PC-3 (cell line): ENCODE measurements around the gene USP15. TPM values are rescaled to one million over a fixed set of nuclear protein-coding genes. Genes with fewer than 3 reads are reported as not detected.

Source experiments
- ATAC-seq: fragments of 200-7000 bp; cut with Tn5 transposase; 2 replicates; pipeline ENCODE4 v1.9.1; 2020; ENCODE audit warnings: mild to moderate bottlenecking, moderate library complexity
- BruUV-seq: library from RNA; stranded (reverse); fragments of 400-500 nt; replicated peaks from 2 replicates; lab custom pipeline; 2021; lab: Mats Ljungman, UMichigan
- CTCF ChIA-PET: fragments of 300-600 bp; sonication (Branson Sonifier 250); formaldehyde crosslinking; loops from one replicate; lab custom pipeline; 2022; ENCODE audit warnings: antibody characterized with exemption; lab: Charles Lee
- POLR2A ChIA-PET: fragments of 300-600 bp; sonication (Branson Sonifier 250); formaldehyde crosslinking; loops from one replicate; lab custom pipeline; 2022; ENCODE audit warnings: antibody characterized with exemption; ENCODE audit not compliant: unreplicated experiment; lab: Charles Lee
- DNase-seq: peaks from one replicate; pipeline ENCODE4 v3.0.0-alpha.2; 2015
- H2AFZ ChIP-seq: fragments of 300-600 bp; sonication (generic); 2 replicates; pipeline ENCODE4 v1.6.0; 2016; ENCODE audit warnings: antibody characterized with exemption, low read length
- H3F3A ChIP-seq: fragments of 300-600 bp; sonication (generic); one replicate; pipeline ENCODE4 v1.6.0; 2017; ENCODE audit warnings: antibody characterized with exemption, low read length, control low read depth, mild to moderate bottlenecking; ENCODE audit not compliant: unreplicated experiment
- H3K27ac ChIP-seq: fragments of 300-600 bp; sonication (generic); 2 replicates; pipeline ENCODE4 v1.5.1; 2016; ENCODE audit warnings: mild to moderate bottlenecking, low read length
- H3K27me3 ChIP-seq: fragments of 300-600 bp; sonication (generic); 2 replicates; pipeline ENCODE4 v1.6.1; 2016; ENCODE audit warnings: low read length, mixed read lengths
- H3K36me3 ChIP-seq: fragments of 300-600 bp; sonication (generic); 2 replicates; pipeline ENCODE4 v1.6.1; 2016; ENCODE audit warnings: low read depth, mixed run types, low read length, mixed read lengths
- H3K4me1 ChIP-seq: fragments of 300-600 bp; sonication (generic); 2 replicates; pipeline ENCODE4 v1.5.1; 2016; ENCODE audit warnings: low read length; ENCODE audit not compliant: insufficient read depth
- H3K4me2 ChIP-seq: fragments of 300-600 bp; sonication (generic); 2 replicates; pipeline ENCODE4 v1.6.0; 2016; ENCODE audit warnings: low read length
- H3K4me3 ChIP-seq: fragments of 300-600 bp; sonication (generic); 2 replicates; pipeline ENCODE4 v1.5.1; 2016; ENCODE audit warnings: mild to moderate bottlenecking, low read length, mixed read lengths
- H3K79me2 ChIP-seq: fragments of 300-600 bp; sonication (generic); 2 replicates; pipeline ENCODE4 v1.6.1; 2017; ENCODE audit warnings: low read length, mixed read lengths
- H3K9ac ChIP-seq: fragments of 300-600 bp; sonication (generic); 2 replicates; pipeline ENCODE4 v1.6.0; 2016; ENCODE audit warnings: mild to moderate bottlenecking, low read length
- H3K9me2 ChIP-seq: fragments of 300-600 bp; sonication (generic); replicated peaks from 2 replicates; pipeline ENCODE4 v1.6.1; 2016; ENCODE audit warnings: mixed run types, low read length, mixed read lengths
- H3K9me3 ChIP-seq: fragments of 300-600 bp; sonication (generic); 2 replicates; pipeline ENCODE4 v1.6.1; 2016; ENCODE audit warnings: low read length, mixed read lengths
- H4K20me1 ChIP-seq: fragments of 300-600 bp; sonication (generic); 2 replicates; pipeline ENCODE4 v1.6.1; 2016; ENCODE audit warnings: low read length, mixed read lengths
- EZH2 ChIP-seq: fragments of 300-600 bp; sonication (generic); IDR thresholded peaks from one replicate; pipeline ENCODE4 v1.6.1; 2017; ENCODE audit warnings: antibody characterized with exemption, mild to moderate bottlenecking, low read length; ENCODE audit not compliant: unreplicated experiment
- EZH2phosphoT487 ChIP-seq: fragments of 300-600 bp; sonication (generic); IDR thresholded peaks from 2 replicates; pipeline ENCODE4 v1.6.1; 2018; ENCODE audit warnings: mild to moderate bottlenecking, antibody characterized with exemption, low read length, borderline replicate concordance
- intact Hi-C: fragments of 100-400 bp; cut with micrococcal nuclease; formaldehyde crosslinking; loops from 2 replicates; pipeline ENCODE4 v1.9.0; 2023
- total RNA-seq: library from RNA; depleted of rRNA; stranded (reverse); fragments of >200 nt; gene quantifications from 2 replicates; pipeline ENCODE4 v1.2.3, GENCODE V29; 2014
- TF ChIP-seq, protein P1 (sequence below): fragments of 300-600 bp; sonication (generic); conservative IDR thresholded peaks from 2 replicates; pipeline ENCODE4 v1.5.1; 2017; ENCODE audit warnings: antibody characterized with exemption, low read depth, mild to moderate bottlenecking, low read length

USP15 gene
- total RNA-seq, 1 experiment from 2014 or later, result 46.1 TPM

DNA sequence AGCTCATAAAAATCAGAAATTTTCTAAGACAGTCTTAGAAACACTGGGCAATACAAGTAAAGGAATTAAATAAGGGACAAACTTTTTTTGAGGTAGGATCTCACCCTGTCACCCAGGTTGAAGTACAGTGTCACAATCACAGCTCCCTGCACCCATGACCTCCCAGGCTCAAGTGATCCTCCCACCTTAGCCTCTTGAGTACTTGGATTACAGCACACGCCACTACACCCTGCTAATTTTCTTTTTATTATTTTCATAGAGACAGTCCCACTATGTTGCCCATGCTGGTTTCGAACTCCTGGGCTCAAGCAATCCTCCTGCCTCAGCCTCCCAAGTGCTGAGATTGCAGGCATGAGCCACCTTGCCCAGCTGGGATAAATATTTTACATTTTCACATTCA lies 90.3 kb downstream of the USP15 start:
- Histone ChIP-seq H3F3A (peaks cover 4% of the 10 kb centered on the region), H3K27me3 (no peaks in the 10 kb centered on the region), H3K4me3 (no peak overlapping the region), H3K4me2 (no peak overlapping the region), H3K9me2 (no peaks in the 10 kb centered on the region), H4K20me1 (no peaks in the 10 kb centered on the region), H3K36me3 (peaks cover 3% of the 10 kb centered on the region; the same call in 1 of the 2 replicates), H3K4me1 (peaks cover 19% of the 10 kb centered on the region), H3K27ac (no peak overlapping the region), H3K79me2 (no peaks in the 10 kb centered on the region), H2AFZ (no peak overlapping the region), H3K9ac (no peak overlapping the region), H3K9me3 (no peaks in the 10 kb centered on the region)
- no TSS peak for BruUV-seq
- ChIA-PET POLR2A (no interaction called here), CTCF (no interaction called here)
- TF ChIP-seq EZH2phosphoT487 (no peak), EZH2 (no peak)
- TF ChIP-seq, protein P1, sequence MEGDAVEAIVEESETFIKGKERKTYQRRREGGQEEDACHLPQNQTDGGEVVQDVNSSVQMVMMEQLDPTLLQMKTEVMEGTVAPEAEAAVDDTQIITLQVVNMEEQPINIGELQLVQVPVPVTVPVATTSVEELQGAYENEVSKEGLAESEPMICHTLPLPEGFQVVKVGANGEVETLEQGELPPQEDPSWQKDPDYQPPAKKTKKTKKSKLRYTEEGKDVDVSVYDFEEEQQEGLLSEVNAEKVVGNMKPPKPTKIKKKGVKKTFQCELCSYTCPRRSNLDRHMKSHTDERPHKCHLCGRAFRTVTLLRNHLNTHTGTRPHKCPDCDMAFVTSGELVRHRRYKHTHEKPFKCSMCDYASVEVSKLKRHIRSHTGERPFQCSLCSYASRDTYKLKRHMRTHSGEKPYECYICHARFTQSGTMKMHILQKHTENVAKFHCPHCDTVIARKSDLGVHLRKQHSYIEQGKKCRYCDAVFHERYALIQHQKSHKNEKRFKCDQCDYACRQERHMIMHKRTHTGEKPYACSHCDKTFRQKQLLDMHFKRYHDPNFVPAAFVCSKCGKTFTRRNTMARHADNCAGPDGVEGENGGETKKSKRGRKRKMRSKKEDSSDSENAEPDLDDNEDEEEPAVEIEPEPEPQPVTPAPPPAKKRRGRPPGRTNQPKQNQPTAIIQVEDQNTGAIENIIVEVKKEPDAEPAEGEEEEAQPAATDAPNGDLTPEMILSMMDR, result no peak
- no peak for ATAC-seq
- DNase-seq, result no peak
- intact Hi-C loops, result no loop called here

DNA sequence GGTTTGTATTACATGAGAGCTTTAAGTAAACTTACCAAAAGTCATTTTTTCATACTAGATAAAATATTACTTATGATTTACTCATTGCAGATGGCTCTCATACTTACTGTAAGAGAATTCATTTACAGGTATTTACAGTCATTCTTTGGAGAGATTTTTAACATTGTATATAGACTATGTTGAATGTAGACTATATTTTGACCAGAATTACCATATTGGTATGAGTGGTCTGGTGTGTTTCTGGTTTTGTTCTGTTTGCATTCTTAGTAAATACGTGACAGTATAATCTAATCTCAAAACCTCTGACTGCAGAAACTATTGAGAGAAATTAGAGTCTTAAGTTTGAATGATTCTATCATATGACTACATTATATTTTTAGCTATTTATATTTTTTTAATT lies 91.1 kb downstream of the USP15 start:
- ATAC-seq, result no peak
- CTCF ChIA-PET, result no interaction called here
- Histone ChIP-seq H3K27ac (no peak overlapping the region), H3K4me2 (no peak overlapping the region), H3K4me1 (peaks cover 19% of the 10 kb centered on the region), H2AFZ (no peak overlapping the region), H3K27me3 (no peaks in the 10 kb centered on the region), H3K9me3 (no peaks in the 10 kb centered on the region), H3F3A (peaks cover 4% of the 10 kb centered on the region), H3K79me2 (no peaks in the 10 kb centered on the region), H3K36me3 (peaks cover 3% of the 10 kb centered on the region; the same call in 1 of the 2 replicates), H3K9ac (no peak overlapping the region), H3K4me3 (no peak overlapping the region), H3K9me2 (no peaks in the 10 kb centered on the region), H4K20me1 (no peaks in the 10 kb centered on the region)
- POLR2A ChIA-PET, result no interaction called here
- no peak for DNase-seq
- BruUV-seq, result no TSS peak
- TF ChIP-seq, protein P1, result no peak
- TF ChIP-seq EZH2phosphoT487 (no peak), EZH2 (no peak)
- intact Hi-C loops, result no loop called here

DNA sequence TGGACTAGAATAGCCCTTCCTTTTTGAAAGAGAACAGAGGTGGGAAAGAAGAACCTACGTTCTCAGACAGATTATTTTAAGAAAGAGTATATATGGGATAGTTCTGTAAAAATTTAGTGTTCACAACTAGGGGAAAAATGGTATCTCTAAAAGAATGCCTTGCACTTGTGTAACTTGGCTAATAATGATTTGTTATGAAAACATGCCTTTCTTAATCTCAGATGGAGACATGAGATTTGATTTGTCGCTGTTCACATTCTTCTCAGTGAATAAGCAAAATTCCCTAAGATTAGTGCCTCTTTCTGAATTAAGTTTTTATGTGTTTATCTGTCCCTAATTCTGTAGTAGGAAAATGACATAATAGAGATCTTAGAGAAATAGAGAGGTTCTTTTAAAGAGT lies 100.8 kb downstream of the USP15 start:
- H3K36me3 ChIP-seq, result peaks cover 3% of the 10 kb centered on the region; the same call in 1 of the 2 replicates
- ChIA-PET CTCF (no interaction called here), POLR2A (no interaction called here)
- no peaks in the 10 kb centered on the region for H3K4me1 ChIP-seq
- no peak for TF ChIP-seq EZH2phosphoT487
- no peak for TF ChIP-seq EZH2
- TF ChIP-seq, protein P1, result no peak
- no peaks in the 10 kb centered on the region for H3K9me2 ChIP-seq
- H3K4me2 ChIP-seq, result no peak overlapping the region
- ATAC-seq (no peak), DNase-seq (no peak)
- no peak overlapping the region for H2AFZ ChIP-seq
- no peaks in the 10 kb centered on the region for H3F3A ChIP-seq
- no peak overlapping the region for H3K4me3 ChIP-seq
- no peaks in the 10 kb centered on the region for H3K79me2 ChIP-seq
- no peaks in the 10 kb centered on the region for H4K20me1 ChIP-seq
- H3K9me3 ChIP-seq, result no peaks in the 10 kb centered on the region
- BruUV-seq, result no TSS peak
- no peak overlapping the region for H3K9ac ChIP-seq
- intact Hi-C loops, result no loop called here
- H3K27ac ChIP-seq, result no peak overlapping the region
- H3K27me3 ChIP-seq, result no peaks in the 10 kb centered on the region
